ENCODE data around the gene FRA10AC1.
A peak's percentile ranks its signal among the peaks of the same experiment; 100 is the strongest.

Gene FRA10AC1
- long read RNA-seq, donor 1, full-length matches to known transcripts, result 8 of 13 reads
- long read RNA-seq, donor 1, partial matches to known transcripts, result 5 of 13 reads
- long read RNA-seq, donor 1, other reads (novel, unspliced or antisense), result 0 of 13 reads
- long read RNA-seq, donor 2, partial matches to known transcripts, result 18 of 22 reads
- long read RNA-seq, donor 2, other reads (novel, unspliced or antisense), result 0 of 22 reads
- long read RNA-seq, donor 3, partial matches to known transcripts, result 0 of 1 reads
- long read RNA-seq, donor 3, other reads (novel, unspliced or antisense), result 0 of 1 reads
- long read RNA-seq, donor 4, full-length matches to known transcripts, result 4 of 43 reads
- long read RNA-seq, donor 4, partial matches to known transcripts, result 39 of 43 reads
- long read RNA-seq, donor 4, other reads (novel, unspliced or antisense), result 0 of 43 reads
- long read RNA-seq, donor 5, transcript FRA10AC1-201 (14 exons, 3,089 nt), result major isoform, 9 of 9 reads
- long read RNA-seq, donor 5, partial matches to known transcripts, result 0 of 9 reads
- long read RNA-seq, donor 5, other reads (novel, unspliced or antisense), result 0 of 9 reads
- long read RNA-seq, donor 6, transcript FRA10AC1-201 (14 exons, 3,089 nt), result major isoform, 6 of 11 reads
- long read RNA-seq, donor 6, partial matches to known transcripts, result 5 of 11 reads
- long read RNA-seq, donor 6, other reads (novel, unspliced or antisense), result 0 of 11 reads
- long read RNA-seq, donor 7, full-length matches to known transcripts, result 4 of 27 reads
- long read RNA-seq, donor 7, partial matches to known transcripts, result 23 of 27 reads
- long read RNA-seq, donor 7, other reads (novel, unspliced or antisense), result 0 of 27 reads
- long read RNA-seq, donor 8, full-length matches to known transcripts, result 5 of 10 reads
- long read RNA-seq, donor 8, partial matches to known transcripts, result 5 of 10 reads
- long read RNA-seq, donor 8, other reads (novel, unspliced or antisense), result 0 of 10 reads

GRCh38 chr10:93702210-93703001 is at the start of gene FRA10AC1:
Gene FRA10AC1 (minus strand): TSS chr10:93702592. CDS start chr10:93700106, 2,486 bp downstream.
- DNase-seq, result peak; percentile 92

- no peak for DNase-seq
Measured at GRCh38 chr10:93751832-93752231, 49.4 kb upstream of the FRA10AC1 start.

GRCh38 chr10:93751124-93751523 is 48.7 kb upstream of the FRA10AC1 start:
- no peak for DNase-seq

GRCh38 chr10:93749218-93749799 is 46.9 kb upstream of the FRA10AC1 start:
- no peak for DNase-seq

GRCh38 chr10:93746844-93747284 is 44.5 kb upstream of the FRA10AC1 start:
- no peak for DNase-seq

GRCh38 chr10:93745408-93746065 is 43.1 kb upstream of the FRA10AC1 start:
- no peak for DNase-seq

GRCh38 chr10:93742633-93743349 is 40.4 kb upstream of the FRA10AC1 start:
- no peak for DNase-seq

GRCh38 chr10:93741367-93741766 is 39.0 kb upstream of the FRA10AC1 start:
- DNase-seq, result no peak

GRCh38 chr10:93726024-93726423 is 23.6 kb upstream of the FRA10AC1 start:
- DNase-seq, result no peak

GRCh38 chr10:93723153-93723552 is 20.8 kb upstream of the FRA10AC1 start:
- no peak for DNase-seq

- no peak for DNase-seq
Measured at GRCh38 chr10:93722550-93722949, 20.2 kb upstream of the FRA10AC1 start.

GRCh38 chr10:93719901-93720300 is 17.5 kb upstream of the FRA10AC1 start:
- DNase-seq, result no peak

- DNase-seq, result no peak
Measured at GRCh38 chr10:93718937-93719725, 16.7 kb upstream of the FRA10AC1 start.

GRCh38 chr10:93716766-93717165 is 14.4 kb upstream of the FRA10AC1 start:
- no peak for DNase-seq

- no peak for DNase-seq
Measured at GRCh38 chr10:93715345-93715744, 13.0 kb upstream of the FRA10AC1 start.

GRCh38 chr10:93712593-93712992 is 10.2 kb upstream of the FRA10AC1 start:
- no peak for DNase-seq

GRCh38 chr10:93711891-93712290 is 9.5 kb upstream of the FRA10AC1 start:
- DNase-seq, result no peak

GRCh38 chr10:93710333-93710909 is 8.0 kb upstream of the FRA10AC1 start:
- DNase-seq, result no peak

GRCh38 chr10:93707623-93708022 is 5.2 kb upstream of the FRA10AC1 start:
- no peak for DNase-seq
